ENCODE measurements around the gene EIF3D.

Gene EIF3D

DNA sequence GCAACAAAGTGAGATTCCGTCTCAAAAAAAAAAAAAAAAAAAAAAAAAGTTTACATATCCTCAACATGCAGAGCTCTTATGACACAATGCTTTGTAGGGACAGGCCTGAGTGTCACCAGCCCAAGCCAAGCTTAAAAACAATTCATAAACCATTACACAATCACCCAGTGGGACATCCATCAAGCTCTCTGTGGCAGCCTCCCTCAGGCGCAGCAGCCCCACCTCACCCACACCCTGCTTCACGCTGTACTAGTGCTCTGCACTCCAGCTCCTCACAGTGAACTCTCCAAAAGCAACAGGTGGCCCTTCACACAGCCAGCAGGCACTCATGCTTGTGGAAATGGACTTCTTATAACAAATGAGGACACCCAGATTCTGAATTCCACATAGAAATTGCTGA, 18.6 kb downstream of the EIF3D start:
- TF ChIP-seq, protein P1, sequence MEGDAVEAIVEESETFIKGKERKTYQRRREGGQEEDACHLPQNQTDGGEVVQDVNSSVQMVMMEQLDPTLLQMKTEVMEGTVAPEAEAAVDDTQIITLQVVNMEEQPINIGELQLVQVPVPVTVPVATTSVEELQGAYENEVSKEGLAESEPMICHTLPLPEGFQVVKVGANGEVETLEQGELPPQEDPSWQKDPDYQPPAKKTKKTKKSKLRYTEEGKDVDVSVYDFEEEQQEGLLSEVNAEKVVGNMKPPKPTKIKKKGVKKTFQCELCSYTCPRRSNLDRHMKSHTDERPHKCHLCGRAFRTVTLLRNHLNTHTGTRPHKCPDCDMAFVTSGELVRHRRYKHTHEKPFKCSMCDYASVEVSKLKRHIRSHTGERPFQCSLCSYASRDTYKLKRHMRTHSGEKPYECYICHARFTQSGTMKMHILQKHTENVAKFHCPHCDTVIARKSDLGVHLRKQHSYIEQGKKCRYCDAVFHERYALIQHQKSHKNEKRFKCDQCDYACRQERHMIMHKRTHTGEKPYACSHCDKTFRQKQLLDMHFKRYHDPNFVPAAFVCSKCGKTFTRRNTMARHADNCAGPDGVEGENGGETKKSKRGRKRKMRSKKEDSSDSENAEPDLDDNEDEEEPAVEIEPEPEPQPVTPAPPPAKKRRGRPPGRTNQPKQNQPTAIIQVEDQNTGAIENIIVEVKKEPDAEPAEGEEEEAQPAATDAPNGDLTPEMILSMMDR (IDR thresholded peaks at IDR 0.05; ENCODE audit: control insufficient read depth, extremely low read depth, insufficient read depth), result no peak
- DNase-seq (ENCODE audit: low read depth), result no peak
- H3K4me3 ChIP-seq (ENCODE audit: low read depth, low read length), result no peak overlapping the region

- no peak for DNase-seq (ENCODE audit: low read depth)
- TF ChIP-seq, protein P1 (IDR thresholded peaks at IDR 0.05; ENCODE audit: control insufficient read depth, extremely low read depth, insufficient read depth), result no peak
- H3K4me3 ChIP-seq (ENCODE audit: low read depth, low read length), result peak overlapping the region; percentile 52
These were observed 21.4 kb downstream of the EIF3D start for GRCh38 chr22:36507518-36508010.

DNA sequence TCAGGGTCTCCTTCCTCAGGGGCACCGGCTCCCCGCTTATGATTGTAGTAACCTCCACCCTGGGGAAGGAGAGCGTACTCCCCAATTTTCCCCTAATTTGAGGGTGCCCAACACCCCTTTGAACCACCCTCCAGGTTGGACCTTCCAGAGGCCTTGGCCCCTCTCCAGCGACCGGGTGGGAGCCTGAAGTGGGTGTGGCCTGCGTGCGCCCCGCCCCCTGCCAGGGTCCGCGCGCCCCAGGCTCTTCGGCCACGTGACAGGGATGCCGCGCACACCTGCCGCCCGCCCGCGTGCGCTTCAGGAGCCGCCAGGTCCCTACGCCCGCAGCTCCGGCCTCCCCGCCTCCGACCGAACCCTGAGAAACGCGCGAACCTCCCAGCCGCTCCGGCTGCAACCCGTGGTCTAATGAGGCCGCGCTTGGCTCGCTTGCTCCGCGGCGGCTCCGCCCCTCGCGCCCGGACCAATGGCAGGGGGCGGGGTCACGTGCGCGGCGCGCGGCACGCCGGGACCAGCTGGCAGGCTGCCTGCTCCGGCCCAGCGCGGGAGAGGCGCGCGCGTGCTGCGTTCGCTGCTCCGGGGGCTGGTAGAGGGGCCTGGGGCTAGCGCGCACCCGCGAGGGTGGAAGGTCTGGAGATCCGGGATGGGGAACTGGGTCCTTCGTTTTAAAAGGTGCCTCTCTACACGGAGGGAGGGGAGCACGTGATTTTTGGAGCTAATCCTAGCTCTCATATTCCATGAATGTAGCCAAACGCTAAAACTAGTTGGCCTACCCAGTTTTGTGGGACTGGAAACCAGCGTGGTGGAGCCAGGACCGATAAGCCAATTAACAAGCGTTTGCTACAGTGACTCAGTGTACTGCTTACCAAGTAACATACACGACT, 22.1 kb downstream of the EIF3D start, which contains the start of gene FOXRED2:
TSS of gene FOXRED2 (minus strand) at position 404 of the 881 bp plus-strand sequence. CDS start 618 bp downstream, outside the sequence.
- DNase-seq (ENCODE audit: low read depth), result peak; percentile 58
- peak within 1 kb of the TSS; percentile 52 for H3K4me3 ChIP-seq (ENCODE audit: low read depth, low read length)
- TF ChIP-seq, protein P1 (IDR thresholded peaks at IDR 0.05; ENCODE audit: control insufficient read depth, extremely low read depth, insufficient read depth), result no peak

- TF ChIP-seq, protein P1 (IDR thresholded peaks at IDR 0.05; ENCODE audit: control insufficient read depth, extremely low read depth, insufficient read depth), result no peak
- DNase-seq (ENCODE audit: low read depth), result no peak
- peak overlapping the region; percentile 52 for H3K4me3 ChIP-seq (ENCODE audit: low read depth, low read length)
These were observed 22.8 kb downstream of the EIF3D start for GRCh38 chr22:36505998-36506635.

- no peak for DNase-seq (ENCODE audit: low read depth)
- TF ChIP-seq, protein P1 (IDR thresholded peaks at IDR 0.05; ENCODE audit: control insufficient read depth, extremely low read depth, insufficient read depth), result no peak
- H3K4me3 ChIP-seq (ENCODE audit: low read depth, low read length), result no peak overlapping the region
These were observed 30.9 kb downstream of the EIF3D start for GRCh38 chr22:36497910-36498665.

DNA sequence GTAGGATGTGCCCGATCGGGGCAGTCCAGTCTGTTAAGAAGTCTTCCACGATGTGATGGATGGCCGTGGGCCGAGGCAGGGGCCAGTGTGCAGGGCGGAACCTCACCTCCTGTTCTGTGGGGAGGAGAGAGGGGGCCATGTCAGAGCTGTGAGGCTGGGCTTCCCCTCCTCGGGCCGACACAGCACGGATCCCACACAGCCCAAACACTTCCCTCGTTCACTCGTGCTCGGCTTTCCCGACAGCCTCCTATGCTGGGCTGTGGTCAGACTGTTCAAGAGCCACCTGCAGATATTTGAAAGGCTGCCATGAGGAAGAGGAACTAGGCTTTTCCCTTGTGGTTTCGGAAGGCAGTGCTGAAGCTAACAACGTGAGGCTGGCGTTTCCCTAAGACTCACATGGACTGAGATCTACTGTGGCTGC, 35.3 kb downstream of the EIF3D start:
- TF ChIP-seq, protein P1 (IDR thresholded peaks at IDR 0.05; ENCODE audit: control insufficient read depth, extremely low read depth, insufficient read depth), result no peak
- H3K4me3 ChIP-seq (ENCODE audit: low read depth, low read length), result no peak overlapping the region
- DNase-seq (ENCODE audit: low read depth), result no peak

Measured in LNCaP clone FGC (cell line).